ENCODE results near the gene PTPRJ. TPM values are rescaled to one million over a fixed set of nuclear protein-coding genes. Genes with fewer than 3 reads are reported as not detected.

The PTPRJ gene
- polyA plus RNA-seq, 1 donor from 2014 or later, result 8.6 TPM

- Histone ChIP-seq H2AFZ (ENCODE audit: low read depth, low read length) (no peak overlapping the region), H3K4me2 (ENCODE audit: low read length) (no peak overlapping the region), H3K79me2 (replicated peaks; ENCODE audit: insufficient read depth, low read length) (no peaks in the 10 kb centered on the region), H3K27ac (ENCODE audit: low read length) (no peak overlapping the region), H3K9me3 (ENCODE audit: low read length) (no peaks in the 10 kb centered on the region), H3K9ac (ENCODE audit: low read length) (no peak overlapping the region), H3K36me3 (ENCODE audit: insufficient read depth, low read length) (no peaks in the 10 kb centered on the region), H3K9me2 (ENCODE audit: insufficient read depth, low read length) (no peaks in the 10 kb centered on the region), H4K20me1 (ENCODE audit: insufficient read depth) (no peaks in the 10 kb centered on the region), H3K4me3 (ENCODE audit: low read length) (no peak overlapping the region), H3F3A (ENCODE audit: insufficient read depth, low read length, poor library complexity, severe bottlenecking) (no peaks in the 10 kb centered on the region), H3K27me3 (ENCODE audit: insufficient read depth, low read depth, low read length) (no peaks in the 10 kb centered on the region)
- TF ChIP-seq EP300 (conservative IDR thresholded peaks at IDR 0.05; ENCODE audit: poor library complexity, severe bottlenecking), result no peak
- no peak for TF ChIP-seq EZH2 (IDR thresholded peaks at IDR 0.05; ENCODE audit: borderline replicate concordance, insufficient read depth, low read length, poor library complexity, severe bottlenecking)
- TF ChIP-seq SMC3 (conservative IDR thresholded peaks at IDR 0.05; ENCODE audit: poor library complexity), result no peak
- no peak for TF ChIP-seq RAD21 (conservative IDR thresholded peaks at IDR 0.05)
- TF ChIP-seq, protein P1, sequence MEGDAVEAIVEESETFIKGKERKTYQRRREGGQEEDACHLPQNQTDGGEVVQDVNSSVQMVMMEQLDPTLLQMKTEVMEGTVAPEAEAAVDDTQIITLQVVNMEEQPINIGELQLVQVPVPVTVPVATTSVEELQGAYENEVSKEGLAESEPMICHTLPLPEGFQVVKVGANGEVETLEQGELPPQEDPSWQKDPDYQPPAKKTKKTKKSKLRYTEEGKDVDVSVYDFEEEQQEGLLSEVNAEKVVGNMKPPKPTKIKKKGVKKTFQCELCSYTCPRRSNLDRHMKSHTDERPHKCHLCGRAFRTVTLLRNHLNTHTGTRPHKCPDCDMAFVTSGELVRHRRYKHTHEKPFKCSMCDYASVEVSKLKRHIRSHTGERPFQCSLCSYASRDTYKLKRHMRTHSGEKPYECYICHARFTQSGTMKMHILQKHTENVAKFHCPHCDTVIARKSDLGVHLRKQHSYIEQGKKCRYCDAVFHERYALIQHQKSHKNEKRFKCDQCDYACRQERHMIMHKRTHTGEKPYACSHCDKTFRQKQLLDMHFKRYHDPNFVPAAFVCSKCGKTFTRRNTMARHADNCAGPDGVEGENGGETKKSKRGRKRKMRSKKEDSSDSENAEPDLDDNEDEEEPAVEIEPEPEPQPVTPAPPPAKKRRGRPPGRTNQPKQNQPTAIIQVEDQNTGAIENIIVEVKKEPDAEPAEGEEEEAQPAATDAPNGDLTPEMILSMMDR (IDR thresholded peaks at IDR 0.05; ENCODE audit: poor library complexity, severe bottlenecking), result no peak
- no peak for TF ChIP-seq MXI1 (conservative IDR thresholded peaks at IDR 0.05; ENCODE audit: poor library complexity, severe bottlenecking)
- no peak for TF ChIP-seq POLR2AphosphoS5 (IDR thresholded peaks at IDR 0.05)
- TF ChIP-seq TAF1 (IDR thresholded peaks at IDR 0.05; ENCODE audit: low read depth), result no peak
- TF ChIP-seq, protein P2, sequence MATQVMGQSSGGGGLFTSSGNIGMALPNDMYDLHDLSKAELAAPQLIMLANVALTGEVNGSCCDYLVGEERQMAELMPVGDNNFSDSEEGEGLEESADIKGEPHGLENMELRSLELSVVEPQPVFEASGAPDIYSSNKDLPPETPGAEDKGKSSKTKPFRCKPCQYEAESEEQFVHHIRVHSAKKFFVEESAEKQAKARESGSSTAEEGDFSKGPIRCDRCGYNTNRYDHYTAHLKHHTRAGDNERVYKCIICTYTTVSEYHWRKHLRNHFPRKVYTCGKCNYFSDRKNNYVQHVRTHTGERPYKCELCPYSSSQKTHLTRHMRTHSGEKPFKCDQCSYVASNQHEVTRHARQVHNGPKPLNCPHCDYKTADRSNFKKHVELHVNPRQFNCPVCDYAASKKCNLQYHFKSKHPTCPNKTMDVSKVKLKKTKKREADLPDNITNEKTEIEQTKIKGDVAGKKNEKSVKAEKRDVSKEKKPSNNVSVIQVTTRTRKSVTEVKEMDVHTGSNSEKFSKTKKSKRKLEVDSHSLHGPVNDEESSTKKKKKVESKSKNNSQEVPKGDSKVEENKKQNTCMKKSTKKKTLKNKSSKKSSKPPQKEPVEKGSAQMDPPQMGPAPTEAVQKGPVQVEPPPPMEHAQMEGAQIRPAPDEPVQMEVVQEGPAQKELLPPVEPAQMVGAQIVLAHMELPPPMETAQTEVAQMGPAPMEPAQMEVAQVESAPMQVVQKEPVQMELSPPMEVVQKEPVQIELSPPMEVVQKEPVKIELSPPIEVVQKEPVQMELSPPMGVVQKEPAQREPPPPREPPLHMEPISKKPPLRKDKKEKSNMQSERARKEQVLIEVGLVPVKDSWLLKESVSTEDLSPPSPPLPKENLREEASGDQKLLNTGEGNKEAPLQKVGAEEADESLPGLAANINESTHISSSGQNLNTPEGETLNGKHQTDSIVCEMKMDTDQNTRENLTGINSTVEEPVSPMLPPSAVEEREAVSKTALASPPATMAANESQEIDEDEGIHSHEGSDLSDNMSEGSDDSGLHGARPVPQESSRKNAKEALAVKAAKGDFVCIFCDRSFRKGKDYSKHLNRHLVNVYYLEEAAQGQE (IDR thresholded peaks at IDR 0.05; ENCODE audit: borderline replicate concordance), result no peak
These were observed 95.3 kb downstream of the PTPRJ start for GRCh38 chr11:48075637-48076036.

DNA sequence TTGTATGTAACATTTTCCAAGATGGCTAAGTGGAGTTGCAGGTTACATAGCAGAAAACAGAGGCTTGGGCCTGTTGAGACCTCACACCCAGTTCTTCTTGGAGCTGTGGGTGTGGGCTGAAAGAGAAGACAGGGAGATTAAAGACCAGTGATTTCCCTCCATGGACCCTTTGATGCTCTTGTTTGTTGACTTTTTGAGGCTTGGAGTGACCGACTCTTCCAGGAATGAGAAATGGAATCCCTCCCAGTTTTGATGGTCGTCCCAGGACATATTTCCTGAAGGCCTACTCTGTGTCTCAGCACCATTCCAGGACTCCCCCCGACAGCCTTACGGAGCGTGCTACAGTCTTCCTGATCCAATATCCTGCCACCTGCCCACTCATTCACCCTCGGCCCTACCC, 96.9 kb downstream of the PTPRJ start:
- TF ChIP-seq EZH2 (IDR thresholded peaks at IDR 0.05; ENCODE audit: borderline replicate concordance, insufficient read depth, low read length, poor library complexity, severe bottlenecking), result no peak
- TF ChIP-seq, protein P2 (IDR thresholded peaks at IDR 0.05; ENCODE audit: borderline replicate concordance), result no peak
- no peak for TF ChIP-seq POLR2AphosphoS5 (IDR thresholded peaks at IDR 0.05)
- no peak for TF ChIP-seq EP300 (conservative IDR thresholded peaks at IDR 0.05; ENCODE audit: poor library complexity, severe bottlenecking)
- no peak for TF ChIP-seq TAF1 (IDR thresholded peaks at IDR 0.05; ENCODE audit: low read depth)
- no peak for TF ChIP-seq SMC3 (conservative IDR thresholded peaks at IDR 0.05; ENCODE audit: poor library complexity)
- no peak for TF ChIP-seq RAD21 (conservative IDR thresholded peaks at IDR 0.05)
- TF ChIP-seq, protein P1 (IDR thresholded peaks at IDR 0.05; ENCODE audit: poor library complexity, severe bottlenecking), result no peak
- TF ChIP-seq MXI1 (conservative IDR thresholded peaks at IDR 0.05; ENCODE audit: poor library complexity, severe bottlenecking), result no peak
- H3K4me2 ChIP-seq (ENCODE audit: low read length), result no peak overlapping the region
- no peak overlapping the region for H2AFZ ChIP-seq (ENCODE audit: low read depth, low read length)
- no peaks in the 10 kb centered on the region for H3K27me3 ChIP-seq (ENCODE audit: insufficient read depth, low read depth, low read length)
- H4K20me1 ChIP-seq (ENCODE audit: insufficient read depth), result no peaks in the 10 kb centered on the region
- H3K4me3 ChIP-seq (ENCODE audit: low read length), result no peak overlapping the region
- no peak overlapping the region for H3K9ac ChIP-seq (ENCODE audit: low read length)
- no peak overlapping the region for H3K27ac ChIP-seq (ENCODE audit: low read length)
- H3F3A ChIP-seq (ENCODE audit: insufficient read depth, low read length, poor library complexity, severe bottlenecking), result no peaks in the 10 kb centered on the region
- no peaks in the 10 kb centered on the region for H3K79me2 ChIP-seq (replicated peaks; ENCODE audit: insufficient read depth, low read length)
- no peaks in the 10 kb centered on the region for H3K9me3 ChIP-seq (ENCODE audit: low read length)
- H3K36me3 ChIP-seq (ENCODE audit: insufficient read depth, low read length), result no peaks in the 10 kb centered on the region
- no peaks in the 10 kb centered on the region for H3K9me2 ChIP-seq (ENCODE audit: insufficient read depth, low read length)
